ENCODE data around the gene RAB44. TPM values are rescaled to one million over a fixed set of nuclear protein-coding genes. Genes with fewer than 3 reads are reported as not detected.

Gene RAB44
- total RNA-seq, 1 experiment from 2014 or later: not detected

DNA sequence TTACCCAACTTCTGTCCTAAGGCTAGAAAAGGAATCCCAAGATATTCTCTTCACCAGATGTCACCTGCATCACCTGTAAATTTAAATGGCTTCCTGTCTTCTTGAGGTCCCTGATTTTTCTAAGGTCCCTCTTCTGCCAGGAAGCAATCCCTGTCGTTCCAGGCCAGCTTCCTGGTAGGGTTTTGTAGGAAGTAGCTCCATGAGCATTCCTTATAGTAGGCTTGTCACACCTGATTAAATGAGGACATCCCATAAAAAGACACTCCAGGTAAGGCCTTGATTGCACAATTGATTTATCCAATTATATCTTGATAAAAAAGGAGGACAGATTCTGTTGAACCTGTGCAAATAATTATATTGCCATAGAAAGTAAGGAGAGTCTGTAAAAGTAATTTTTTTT, 8.7 kb downstream of the RAB44 start:
- DNase-seq (ENCODE audit: low read depth, low spot score) (no peak), ATAC-seq (no peak)
- no peaks in the 10 kb centered on the region for H3K9me3 ChIP-seq (ENCODE audit: control insufficient read depth, insufficient read depth, low read depth, low read length)
- intact Hi-C loops (cut with micrococcal nuclease; ENCODE audit: unreplicated experiment): no loop called here
- H3K36me3 ChIP-seq (ENCODE audit: control insufficient read depth, insufficient read depth, low read length): no peaks in the 10 kb centered on the region
- TF ChIP-seq SIN3A (IDR thresholded peaks at IDR 0.05; ENCODE audit: borderline replicate concordance, insufficient read depth, low read depth, low read length): no peak
- no peak for TF ChIP-seq TCF7L2 (IDR thresholded peaks at IDR 0.05; ENCODE audit: low read depth, low read length)
- no peaks in the 10 kb centered on the region for H3K27me3 ChIP-seq (ENCODE audit: control insufficient read depth, insufficient read depth, low read length)
- no peak overlapping the region for H3K27ac ChIP-seq (ENCODE audit: low read length)
- no peak overlapping the region for H3K4me3 ChIP-seq (ENCODE audit: low read depth in 2 of 2, low read length in 2 of 2)
- no peaks in the 10 kb centered on the region for H3K4me1 ChIP-seq (ENCODE audit: control insufficient read depth, insufficient read depth, low read length)
- ChIA-PET CTCF (interaction anchor here (0.6 kb wide), 1 partner anchor 81 kb away, joined by 5 read pairs; no protein-coding TSS in a partner anchor), POLR2A (no interaction called here)
- in situ Hi-C loops (cut with HindIII; ENCODE audit: low pct_unique_long_range_greater_than_20kb, low sequenced_read_pairs): no loop called here
- no TSS peak for BruUV-seq (replicated peaks)

DNA sequence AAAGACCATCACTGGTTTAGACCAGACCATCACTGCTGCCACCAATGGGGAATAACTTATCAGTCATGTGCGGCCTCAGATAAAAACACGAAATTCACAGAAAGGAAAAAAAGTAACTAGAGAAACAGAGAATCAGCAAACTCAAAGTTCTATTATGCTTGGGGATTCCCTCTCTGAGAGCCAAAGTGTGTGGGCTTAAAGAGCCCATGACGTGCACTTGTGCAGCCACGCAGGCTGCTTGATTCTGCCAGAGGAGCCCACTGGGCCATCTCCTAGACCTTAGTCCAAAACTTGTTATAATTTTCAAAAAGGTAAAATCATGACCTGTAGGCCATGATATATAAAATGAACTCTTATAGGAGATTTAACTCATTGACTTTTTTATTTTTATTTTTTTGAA, 15.2 kb downstream of the RAB44 start:
- Histone ChIP-seq H3K27ac (ENCODE audit: low read length) (no peak overlapping the region), H3K36me3 (ENCODE audit: control insufficient read depth, insufficient read depth, low read length) (no peaks in the 10 kb centered on the region), H3K4me3 (ENCODE audit: low read depth in 2 of 2, low read length in 2 of 2) (no peak overlapping the region), H3K27me3 (ENCODE audit: control insufficient read depth, insufficient read depth, low read length) (no peaks in the 10 kb centered on the region), H3K9me3 (ENCODE audit: control insufficient read depth, insufficient read depth, low read depth, low read length) (no peaks in the 10 kb centered on the region), H3K4me1 (ENCODE audit: control insufficient read depth, insufficient read depth, low read length) (no peaks in the 10 kb centered on the region)
- DNase-seq (ENCODE audit: low read depth, low spot score): no peak
- TF ChIP-seq, protein P1, sequence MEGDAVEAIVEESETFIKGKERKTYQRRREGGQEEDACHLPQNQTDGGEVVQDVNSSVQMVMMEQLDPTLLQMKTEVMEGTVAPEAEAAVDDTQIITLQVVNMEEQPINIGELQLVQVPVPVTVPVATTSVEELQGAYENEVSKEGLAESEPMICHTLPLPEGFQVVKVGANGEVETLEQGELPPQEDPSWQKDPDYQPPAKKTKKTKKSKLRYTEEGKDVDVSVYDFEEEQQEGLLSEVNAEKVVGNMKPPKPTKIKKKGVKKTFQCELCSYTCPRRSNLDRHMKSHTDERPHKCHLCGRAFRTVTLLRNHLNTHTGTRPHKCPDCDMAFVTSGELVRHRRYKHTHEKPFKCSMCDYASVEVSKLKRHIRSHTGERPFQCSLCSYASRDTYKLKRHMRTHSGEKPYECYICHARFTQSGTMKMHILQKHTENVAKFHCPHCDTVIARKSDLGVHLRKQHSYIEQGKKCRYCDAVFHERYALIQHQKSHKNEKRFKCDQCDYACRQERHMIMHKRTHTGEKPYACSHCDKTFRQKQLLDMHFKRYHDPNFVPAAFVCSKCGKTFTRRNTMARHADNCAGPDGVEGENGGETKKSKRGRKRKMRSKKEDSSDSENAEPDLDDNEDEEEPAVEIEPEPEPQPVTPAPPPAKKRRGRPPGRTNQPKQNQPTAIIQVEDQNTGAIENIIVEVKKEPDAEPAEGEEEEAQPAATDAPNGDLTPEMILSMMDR (IDR thresholded peaks at IDR 0.05): no peak
- no peak for TF ChIP-seq SIN3A (IDR thresholded peaks at IDR 0.05; ENCODE audit: borderline replicate concordance, insufficient read depth, low read depth, low read length)
- TF ChIP-seq, protein P2, sequence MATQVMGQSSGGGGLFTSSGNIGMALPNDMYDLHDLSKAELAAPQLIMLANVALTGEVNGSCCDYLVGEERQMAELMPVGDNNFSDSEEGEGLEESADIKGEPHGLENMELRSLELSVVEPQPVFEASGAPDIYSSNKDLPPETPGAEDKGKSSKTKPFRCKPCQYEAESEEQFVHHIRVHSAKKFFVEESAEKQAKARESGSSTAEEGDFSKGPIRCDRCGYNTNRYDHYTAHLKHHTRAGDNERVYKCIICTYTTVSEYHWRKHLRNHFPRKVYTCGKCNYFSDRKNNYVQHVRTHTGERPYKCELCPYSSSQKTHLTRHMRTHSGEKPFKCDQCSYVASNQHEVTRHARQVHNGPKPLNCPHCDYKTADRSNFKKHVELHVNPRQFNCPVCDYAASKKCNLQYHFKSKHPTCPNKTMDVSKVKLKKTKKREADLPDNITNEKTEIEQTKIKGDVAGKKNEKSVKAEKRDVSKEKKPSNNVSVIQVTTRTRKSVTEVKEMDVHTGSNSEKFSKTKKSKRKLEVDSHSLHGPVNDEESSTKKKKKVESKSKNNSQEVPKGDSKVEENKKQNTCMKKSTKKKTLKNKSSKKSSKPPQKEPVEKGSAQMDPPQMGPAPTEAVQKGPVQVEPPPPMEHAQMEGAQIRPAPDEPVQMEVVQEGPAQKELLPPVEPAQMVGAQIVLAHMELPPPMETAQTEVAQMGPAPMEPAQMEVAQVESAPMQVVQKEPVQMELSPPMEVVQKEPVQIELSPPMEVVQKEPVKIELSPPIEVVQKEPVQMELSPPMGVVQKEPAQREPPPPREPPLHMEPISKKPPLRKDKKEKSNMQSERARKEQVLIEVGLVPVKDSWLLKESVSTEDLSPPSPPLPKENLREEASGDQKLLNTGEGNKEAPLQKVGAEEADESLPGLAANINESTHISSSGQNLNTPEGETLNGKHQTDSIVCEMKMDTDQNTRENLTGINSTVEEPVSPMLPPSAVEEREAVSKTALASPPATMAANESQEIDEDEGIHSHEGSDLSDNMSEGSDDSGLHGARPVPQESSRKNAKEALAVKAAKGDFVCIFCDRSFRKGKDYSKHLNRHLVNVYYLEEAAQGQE (IDR thresholded peaks at IDR 0.05; ENCODE audit: insufficient read depth in 1 of 2, low read depth in 2 of 2, low read length in 1 of 2): no peak
- no peak for TF ChIP-seq TCF7L2 (IDR thresholded peaks at IDR 0.05; ENCODE audit: low read depth, low read length)
- no peak for TF ChIP-seq POLR2AphosphoS5 (IDR thresholded peaks at IDR 0.05; ENCODE audit: low read depth, low read length)
- CTCF ChIA-PET: no interaction called here
- intact Hi-C loops (cut with micrococcal nuclease; ENCODE audit: unreplicated experiment): no loop called here
- in situ Hi-C loops (cut with HindIII; ENCODE audit: low pct_unique_long_range_greater_than_20kb, low sequenced_read_pairs): no loop called here
- POLR2A ChIA-PET: no interaction called here
- BruUV-seq (replicated peaks): no TSS peak
- ATAC-seq: no peak

DNA sequence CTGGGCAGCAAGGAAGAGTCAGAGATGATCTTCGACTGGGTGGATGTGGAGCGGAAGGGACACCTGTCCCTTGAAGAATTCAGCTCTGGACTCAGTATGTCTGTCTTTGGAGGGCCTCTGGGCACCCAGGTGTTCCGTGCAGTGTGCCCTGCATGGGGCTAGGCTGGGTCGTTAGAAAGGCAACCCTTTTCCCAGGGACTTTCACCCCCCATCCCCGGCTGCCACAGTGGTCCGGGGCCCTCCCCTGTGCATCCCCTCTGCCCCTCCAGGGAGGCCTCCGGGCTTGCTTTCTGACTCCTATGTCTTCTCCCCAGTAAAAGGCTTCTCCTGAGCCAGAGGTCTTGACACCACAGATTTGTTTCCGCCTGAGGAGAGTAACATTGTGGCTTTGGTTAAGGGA, 16.2 kb downstream of the RAB44 start:
- ChIA-PET CTCF (no interaction called here), POLR2A (interaction anchor here (0.5 kb wide), 1 partner anchor 233 kb away, joined by 3 read pairs; no protein-coding TSS in a partner anchor)
- no peaks in the 10 kb centered on the region for H3K27me3 ChIP-seq (ENCODE audit: control insufficient read depth, insufficient read depth, low read length)
- ATAC-seq: no peak
- no peak overlapping the region for H3K27ac ChIP-seq (ENCODE audit: low read length)
- DNase-seq (ENCODE audit: low read depth, low spot score): no peak
- TF ChIP-seq SIN3A (IDR thresholded peaks at IDR 0.05; ENCODE audit: borderline replicate concordance, insufficient read depth, low read depth, low read length): no peak
- TF ChIP-seq, protein P2 (IDR thresholded peaks at IDR 0.05; ENCODE audit: insufficient read depth in 1 of 2, low read depth in 2 of 2, low read length in 1 of 2): no peak
- no peak for TF ChIP-seq POLR2AphosphoS5 (IDR thresholded peaks at IDR 0.05; ENCODE audit: low read depth, low read length)
- TF ChIP-seq, protein P1 (IDR thresholded peaks at IDR 0.05): no peak
- no peak for TF ChIP-seq TCF7L2 (IDR thresholded peaks at IDR 0.05; ENCODE audit: low read depth, low read length)
- H3K36me3 ChIP-seq (ENCODE audit: control insufficient read depth, insufficient read depth, low read length): no peaks in the 10 kb centered on the region
- intact Hi-C loops (cut with micrococcal nuclease; ENCODE audit: unreplicated experiment) (no loop called here), in situ Hi-C loops (cut with HindIII; ENCODE audit: low pct_unique_long_range_greater_than_20kb, low sequenced_read_pairs) (no loop called here)
- H3K4me1 ChIP-seq (ENCODE audit: control insufficient read depth, insufficient read depth, low read length): no peaks in the 10 kb centered on the region
- no TSS peak for BruUV-seq (replicated peaks)
- no peaks in the 10 kb centered on the region for H3K9me3 ChIP-seq (ENCODE audit: control insufficient read depth, insufficient read depth, low read depth, low read length)
- H3K4me3 ChIP-seq (ENCODE audit: low read depth in 2 of 2, low read length in 2 of 2): no peak overlapping the region
